Measurements from ENCODE around the gene SLC5A10.

- TF ChIP-seq POLR2AphosphoS5 (IDR thresholded peaks at IDR 0.05) (no peak), CTCF (IDR thresholded peaks at IDR 0.05) (no peak), POLR2A (IDR thresholded peaks at IDR 0.05) (no peak)
Observed at GRCh38 chr17:18955009-18955408, 3.0 kb downstream of the SLC5A10 start.
